HG02610 (cell line): ENCODE data around the gene FAM118A.
"Not testable (repeated sequence)": the region's sequence is repeated elsewhere in the genome, so short reads cannot be mapped to it uniquely, and the experiment has no call there.

Experiments
- ATAC-seq: cut with Tn5 transposase; IDR thresholded peaks from one replicate; pipeline ENCODE4 v1.9.1; 2021; ENCODE audit warnings: mild to moderate bottlenecking, moderate library complexity; ENCODE audit not compliant: unreplicated experiment

FAM118A gene

GRCh38 chr22:45281010-45281409 lies 28.7 kb upstream of the FAM118A start:
- no peak for ATAC-seq

- ATAC-seq, result no peak
Measured at GRCh38 chr22:45284705-45285262, 24.9 kb upstream of the FAM118A start, which contains the start of gene UPK3A. TSS of gene UPK3A (plus strand) at chr22:45284949. CDS start at chr22:45285014, 65 bp downstream.

GRCh38 chr22:45285263-45286058 lies 24.3 kb upstream of the FAM118A start:
- no peak for ATAC-seq

- ATAC-seq, result no peak
Measured at GRCh38 chr22:45286854-45287551, 22.7 kb upstream of the FAM118A start.

DNA sequence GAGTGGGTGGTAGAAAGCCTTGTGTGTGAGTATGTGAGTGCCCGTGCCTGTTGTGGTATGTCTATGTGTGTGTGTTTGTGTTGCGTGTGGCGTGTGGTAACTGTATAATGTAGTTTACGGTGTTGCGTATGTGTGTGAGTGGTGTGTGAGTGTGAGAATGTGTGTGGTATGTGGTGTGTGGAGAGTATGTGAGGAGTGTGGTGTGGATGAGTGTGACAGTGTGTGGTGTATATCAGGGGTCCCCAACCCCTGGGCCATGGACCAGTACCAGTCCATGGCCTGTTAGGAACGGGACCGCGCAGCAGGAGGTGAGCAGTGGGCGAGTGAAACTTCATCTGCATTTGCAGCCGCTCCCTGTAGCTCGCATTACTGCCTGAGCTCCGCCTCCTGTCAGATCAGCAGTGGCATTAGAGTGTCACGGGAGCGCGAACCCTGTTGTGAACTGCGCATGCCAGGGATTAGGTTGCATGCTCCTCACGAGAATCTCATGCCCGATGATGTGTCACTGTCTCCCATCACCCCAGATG lies 19.3 kb upstream of the FAM118A start:
- ATAC-seq, result no peak

DNA sequence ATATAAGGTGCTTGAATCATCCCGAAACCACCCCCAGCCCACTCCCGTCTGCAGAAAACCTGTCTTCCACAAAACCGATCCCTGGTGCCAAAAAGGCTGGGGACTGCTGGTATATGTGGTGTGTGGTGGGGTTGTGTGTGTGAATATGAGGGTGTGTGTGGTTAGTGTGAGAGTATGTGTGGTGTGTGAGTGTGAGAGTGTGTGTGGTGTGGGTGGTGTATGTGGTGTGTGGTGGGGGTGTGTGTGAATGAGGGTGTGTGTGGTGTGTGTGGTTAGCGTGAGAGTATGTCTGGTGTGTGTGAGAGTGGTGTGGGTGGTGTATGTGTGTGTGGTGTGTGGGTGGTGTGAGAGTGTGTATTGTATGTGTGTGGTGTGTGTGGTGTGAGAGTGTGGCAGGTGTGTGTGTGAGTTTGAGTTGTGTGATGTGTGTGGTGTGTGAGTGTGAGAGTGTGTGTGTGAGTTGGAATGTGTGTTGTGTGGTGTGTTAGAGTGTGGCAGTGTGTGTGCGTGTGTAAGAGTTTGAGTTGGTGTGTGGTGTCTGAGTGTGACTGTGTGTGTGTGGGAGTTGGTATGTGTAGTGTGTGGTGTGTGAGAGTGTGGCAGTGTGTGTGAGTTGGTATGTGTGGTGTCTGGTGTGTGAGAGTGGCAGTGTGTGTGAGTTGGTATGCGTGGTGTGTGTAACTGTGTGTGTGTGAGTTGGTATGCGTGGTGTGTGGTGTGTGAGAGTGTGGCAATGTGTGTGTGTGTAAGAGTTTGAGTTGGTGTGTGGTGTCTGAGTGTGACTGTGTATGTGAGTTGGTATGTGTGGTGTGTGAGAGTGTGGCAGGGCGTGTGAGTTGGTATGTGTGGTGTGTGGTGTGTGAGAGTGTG lies 18.4 kb upstream of the FAM118A start:
- no peak for ATAC-seq

DNA sequence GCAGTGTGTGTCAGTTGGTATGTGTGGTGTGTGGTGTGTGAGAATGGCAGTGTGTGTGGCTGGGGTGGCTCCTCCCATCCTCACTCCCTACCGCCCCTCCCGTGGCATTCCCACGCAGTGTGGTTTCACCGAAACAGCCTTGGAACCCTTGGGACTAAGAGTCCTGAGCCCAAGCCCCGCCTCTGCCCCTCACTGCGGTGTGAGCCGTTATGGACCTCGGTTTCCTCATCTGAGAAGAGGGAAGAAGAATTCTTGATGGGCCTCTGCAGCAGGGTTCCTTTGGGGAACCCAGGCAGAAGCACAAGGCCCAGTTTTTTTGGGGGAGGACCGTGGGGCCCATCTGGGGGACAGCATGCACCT lies 17.8 kb upstream of the FAM118A start:
- no peak for ATAC-seq

DNA sequence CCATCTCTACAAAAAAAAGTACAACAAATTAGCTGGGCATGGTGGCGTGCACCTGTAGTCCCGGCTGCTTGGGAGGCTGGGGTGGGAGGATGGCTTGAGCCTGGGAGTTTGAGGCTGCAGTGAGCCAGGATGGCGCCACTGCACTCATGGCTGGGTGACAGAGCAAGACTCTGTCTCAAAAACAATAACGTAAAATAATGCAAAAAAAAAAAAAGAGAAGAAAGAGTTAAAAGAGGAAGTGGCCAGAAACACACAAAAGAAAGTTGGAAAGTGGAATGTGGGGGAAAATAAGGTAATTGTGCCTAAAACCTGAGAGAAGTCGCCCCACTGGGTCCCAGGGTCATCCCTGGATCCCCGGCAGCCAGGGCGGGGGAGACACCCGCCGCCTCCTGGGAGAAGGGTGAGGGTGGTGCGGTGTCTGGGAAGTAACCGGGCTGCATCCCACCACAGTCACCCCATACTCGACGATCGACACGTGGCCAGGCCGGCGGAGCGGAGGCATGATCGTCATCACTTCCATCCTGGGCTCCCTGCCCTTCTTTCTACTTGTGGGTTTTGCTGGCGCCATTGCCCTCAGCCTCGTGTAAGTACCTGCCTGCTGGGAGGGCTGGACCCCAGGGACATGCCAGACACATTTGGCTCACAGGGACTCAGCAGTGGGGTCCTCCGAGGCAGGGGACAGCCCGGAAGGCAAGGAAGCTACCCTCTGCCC lies 16.8 kb upstream of the FAM118A start:
- ATAC-seq, result no peak

- ATAC-seq, result no peak
Measured at GRCh38 chr22:45294030-45294429, 15.7 kb upstream of the FAM118A start.

- ATAC-seq, result not testable (repeated sequence)
Measured at GRCh38 chr22:45295004-45295403, 14.7 kb upstream of the FAM118A start.

DNA sequence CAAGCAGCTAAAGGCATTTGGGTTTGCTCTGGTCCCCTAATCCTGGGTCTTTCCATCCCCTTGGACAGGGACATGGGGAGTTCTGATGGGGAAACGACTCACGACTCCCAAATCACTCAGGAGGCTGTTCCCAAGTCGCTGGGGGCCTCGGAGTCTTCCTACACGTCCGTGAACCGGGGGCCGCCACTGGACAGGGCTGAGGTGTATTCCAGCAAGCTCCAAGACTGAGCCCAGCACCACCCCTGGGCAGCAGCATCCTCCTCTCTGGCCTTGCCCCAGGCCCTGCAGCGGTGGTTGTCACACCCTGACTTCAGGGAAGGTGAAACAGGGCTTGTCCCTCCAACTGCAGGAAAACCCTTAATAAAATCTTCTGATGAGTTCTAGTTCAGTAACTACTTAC lies 14.2 kb upstream of the FAM118A start:
- no peak for ATAC-seq

DNA sequence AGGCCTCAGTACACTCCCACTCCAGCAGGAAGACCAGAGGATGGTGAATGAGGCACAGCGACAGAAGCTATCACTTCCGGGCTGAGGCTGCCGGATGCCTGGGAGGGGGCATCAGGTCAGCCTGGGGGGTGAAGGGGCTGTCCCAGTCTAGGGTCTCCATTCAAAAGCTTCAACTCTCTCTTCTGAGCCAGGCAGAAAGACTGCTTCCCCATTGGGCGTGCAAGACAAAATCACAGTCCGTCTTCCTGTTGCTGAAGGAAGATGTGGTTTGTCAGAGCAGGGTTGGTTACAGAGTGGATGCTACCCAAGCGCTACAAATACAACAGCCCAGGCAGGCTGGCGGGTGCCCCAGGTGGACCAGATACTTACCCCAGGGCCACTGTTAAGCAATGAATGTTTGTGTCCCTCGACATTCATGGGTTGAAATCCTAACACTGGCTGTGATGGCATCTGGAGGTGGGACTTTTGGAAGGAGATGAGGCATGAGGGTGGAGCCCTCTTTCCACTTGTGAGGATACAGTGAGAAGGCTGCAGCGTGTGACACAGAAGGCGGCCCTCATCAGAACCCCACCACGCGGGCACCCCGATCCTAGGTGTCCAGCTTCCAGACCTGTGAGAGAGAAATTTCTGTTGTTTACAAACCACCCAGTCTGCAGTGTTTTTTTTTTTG lies 13.0 kb upstream of the FAM118A start:
- ATAC-seq, result no peak

- no peak for ATAC-seq
Measured at GRCh38 chr22:45298934-45299505, 10.7 kb upstream of the FAM118A start.

DNA sequence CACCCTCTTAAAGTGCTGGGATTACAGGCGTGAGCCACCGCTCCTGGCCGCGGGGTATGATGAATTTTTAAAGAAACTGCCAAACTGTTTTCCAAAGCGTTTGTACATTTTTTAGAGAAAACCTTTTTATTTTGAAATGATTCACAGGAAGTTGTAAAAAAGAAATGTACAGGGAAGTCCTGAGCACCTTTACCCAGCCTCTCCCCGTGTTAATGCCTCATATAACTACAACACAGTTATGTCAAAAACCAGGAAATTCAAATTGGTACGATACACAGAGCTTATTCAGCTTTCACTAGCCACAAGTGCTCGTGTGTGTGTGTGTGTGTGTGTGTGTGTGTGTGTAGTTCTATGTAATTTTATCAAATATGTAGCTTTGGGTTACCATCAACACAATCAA lies 7.0 kb upstream of the FAM118A start:
- ATAC-seq, result no peak

DNA sequence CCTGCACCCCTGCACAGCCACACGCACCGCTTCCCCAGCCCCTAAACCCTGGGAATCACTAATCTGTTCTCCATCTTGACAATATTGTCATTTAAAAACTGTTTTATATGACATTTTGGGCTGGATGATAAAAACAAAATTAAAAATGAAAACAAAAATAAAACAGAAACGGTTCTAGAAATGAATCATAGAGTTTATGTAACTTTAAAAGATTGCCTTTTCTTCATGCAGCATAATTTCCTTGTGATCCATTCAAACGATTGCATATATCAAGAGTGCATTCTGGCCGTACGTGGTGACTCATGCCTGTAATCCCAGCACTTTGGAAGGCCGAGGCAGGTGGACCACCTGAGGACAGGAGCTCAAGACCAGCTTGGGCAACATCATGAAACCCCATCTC lies 6.6 kb upstream of the FAM118A start:
- ATAC-seq, result no peak

DNA sequence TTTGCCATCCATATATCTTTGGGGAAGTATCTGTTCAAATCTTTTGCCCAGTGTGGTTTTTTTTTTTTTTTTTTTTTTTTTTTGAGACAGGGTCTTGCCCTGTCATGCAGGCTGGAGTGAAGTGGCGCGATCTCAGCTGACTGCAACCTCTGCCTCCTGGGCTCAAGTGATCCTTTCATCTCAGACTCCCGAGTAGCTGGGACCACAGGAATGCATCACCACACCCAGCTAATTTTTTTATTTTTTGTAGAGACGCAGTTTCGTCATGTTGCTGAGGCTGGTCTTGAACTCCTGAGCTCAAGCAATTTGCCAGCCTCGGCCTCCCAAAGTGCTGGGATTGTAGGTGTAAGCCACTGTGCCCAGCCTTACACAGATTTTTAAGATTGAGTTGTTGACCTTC lies 4.8 kb upstream of the FAM118A start:
- no peak for ATAC-seq

- ATAC-seq, result no peak
Measured at GRCh38 chr22:45305456-45306075, 4.2 kb upstream of the FAM118A start.

DNA sequence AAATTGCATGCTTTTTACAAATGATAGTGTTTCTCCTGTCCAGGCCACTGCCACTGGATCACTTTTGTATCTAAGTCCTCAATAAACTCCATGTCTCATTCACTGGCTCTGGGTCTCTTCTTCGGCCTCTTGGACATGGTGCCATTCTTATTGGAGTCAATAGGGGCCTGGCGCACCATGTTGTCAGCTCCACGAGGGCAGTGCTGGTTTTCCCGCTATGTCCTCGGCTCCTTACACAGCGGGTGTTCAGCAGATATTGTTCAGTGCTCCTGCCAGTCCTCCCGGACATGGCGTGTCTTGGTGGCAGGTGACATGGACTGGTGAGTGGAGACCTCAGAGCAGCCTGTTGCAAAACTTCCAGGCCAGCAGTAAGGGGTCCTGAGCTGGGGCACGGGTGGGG lies 3.6 kb upstream of the FAM118A start:
- ATAC-seq, result no peak

GRCh38 chr22:45308391-45308956 lies 1.3 kb upstream of the FAM118A start:
- ATAC-seq, result no peak
